HepG2 (cell line): ENCODE data around the gene BID. TPM values are rescaled to one million over a fixed set of nuclear protein-coding genes. Genes with fewer than 3 reads are reported as not detected.

Experiments
- ATAC-seq: fragments of 200-7000 bp; cut with Tn5 transposase; 3 replicates; pipeline ENCODE4 v1.9.1; 2020; ENCODE audit warnings: mild to moderate bottlenecking, moderate library complexity
- BruUV-seq: library from RNA; stranded (reverse); fragments of 400-500 nt; replicated peaks from 2 replicates; lab custom pipeline; 2021; lab: Mats Ljungman, UMichigan
- CTCF ChIA-PET: fragments of 300-600 bp; formaldehyde crosslinking; extraction: SDS; loops from one replicate; lab custom pipeline; 2021; ENCODE audit warnings: low total read pairs, inconsistent platforms, low intra/inter-chr PET ratio; lab: Yijun Ruan, JAX
- POLR2A ChIA-PET: fragments of 350-600 bp; sonication (Branson Sonifier 250); formaldehyde crosslinking; loops from one replicate; lab custom pipeline; 2020; ENCODE audit warnings: antibody characterized with exemption, inconsistent platforms; lab: Yijun Ruan, JAX
- DNase-seq: peaks from one replicate; pipeline ENCODE4 v3.0.0-alpha.2; 2015; ENCODE audit warnings: low spot score
- FAIRE-seq: peaks from 3 replicates; lab custom pipeline; 2011; peaks lifted over from hg19 to GRCh38; lab: Jason Lieb, UNC
- H2AFZ ChIP-seq: one replicate; pipeline ENCODE4 v1.6.1; 2011; ENCODE audit warnings: low read length, inconsistent platforms
- H3K27ac ChIP-seq: fragments of 300-600 bp; 3 replicates; pipeline ENCODE4 v1.8.0; 2011; ENCODE audit warnings: mixed run types, mild to moderate bottlenecking, mixed read lengths, low read length, inconsistent platforms; ENCODE audit not compliant: insufficient read depth; ENCODE audit errors: extremely low read length
- H3K27me3 ChIP-seq, 2 experiments: fragments of 200-600 bp in 1 of 2; 2 replicates in 1 of 2; 3 replicates in 1 of 2; pipeline versions ENCODE4 v1.6.0 to v1.8.0; 2011; ENCODE audit warnings: low read length in 2 of 2, mild to moderate bottlenecking in 2 of 2, moderate library complexity in 2 of 2, inconsistent platforms in 1 of 2; ENCODE audit not compliant: insufficient read depth in 2 of 2, control insufficient read depth in 1 of 2
- H3K36me3 ChIP-seq, 2 experiments: fragments of 200-600 bp in 1 of 2; replicated peaks in 1 of 2; 2 replicates in 1 of 2; 3 replicates in 1 of 2; pipeline versions ENCODE4 v1.5.1 to v1.8.0; 2011; ENCODE audit warnings: low read length in 2 of 2, inconsistent platforms in 1 of 2; ENCODE audit not compliant: insufficient read depth in 2 of 2, control insufficient read depth in 1 of 2
- H3K4me1 ChIP-seq: 2 replicates; pipeline ENCODE4 v1.5.1; 2012; ENCODE audit warnings: low read length, inconsistent platforms; ENCODE audit not compliant: insufficient read depth
- H3K4me2 ChIP-seq: 2 replicates; pipeline ENCODE4 v1.6.0; 2011; ENCODE audit warnings: low read depth, low read length, inconsistent platforms
- H3K4me3 ChIP-seq, 3 experiments: fragments of 200-600 bp in 1 of 3; sonication (generic), shearing (Covaris generic) in 1 of 3; replicated peaks in 1 of 3; 2 replicates each; pipeline ENCODE4 v1.5.1; 2011 to 2016; ENCODE audit warnings: low read length in 3 of 3, inconsistent platforms in 2 of 3, low read depth in 2 of 3, mild to moderate bottlenecking in 2 of 3, control low read depth in 1 of 3, mixed read lengths in 1 of 3; ENCODE audit not compliant: insufficient read depth in 1 of 3
- H3K79me2 ChIP-seq: one replicate; pipeline ENCODE4 v1.6.1; 2011; ENCODE audit warnings: low read length, inconsistent platforms; ENCODE audit not compliant: insufficient read depth
- H3K9ac ChIP-seq: 2 replicates; pipeline ENCODE4 v1.6.0; 2011; ENCODE audit warnings: mild to moderate bottlenecking, low read depth, low read length, inconsistent platforms; ENCODE audit not compliant: insufficient read depth
- H3K9me3 ChIP-seq: 2 replicates; pipeline ENCODE4 v1.5.1; 2012; ENCODE audit warnings: mild to moderate bottlenecking, low read length
- H4K20me1 ChIP-seq: 2 replicates; pipeline ENCODE4 v1.6.0; 2011; ENCODE audit warnings: inconsistent platforms, mild to moderate bottlenecking, low read length, moderate library complexity; ENCODE audit not compliant: insufficient read depth
- ADNP ChIP-seq: sonication (generic); formaldehyde crosslinking; IDR thresholded peaks from 2 replicates; pipeline ENCODE4 v1.4.0; 2020; ENCODE audit warnings: missing genetic modification reagents
- RBM22 ChIP-seq: fragments of 200-400 bp; formaldehyde crosslinking; optimal IDR thresholded peaks from 2 replicates; pipeline ENCODE3; 2017; ENCODE audit warnings: mild to moderate bottlenecking, low read length, moderate library complexity
- SPEN ChIP-seq: sonication (generic); formaldehyde crosslinking; IDR thresholded peaks from 2 replicates; pipeline ENCODE4 v1.5.1; 2020; ENCODE audit warnings: low read depth, mild to moderate bottlenecking, missing genetic modification reagents
- TBX2 ChIP-seq: sonication (generic); formaldehyde crosslinking; IDR thresholded peaks from 2 replicates; pipeline ENCODE4 v1.5.0; 2020; ENCODE audit warnings: missing genetic modification reagents, mild to moderate bottlenecking, borderline replicate concordance
- WIZ ChIP-seq: sonication (generic); formaldehyde crosslinking; IDR thresholded peaks from 2 replicates; pipeline ENCODE4 v1.5.1; 2020; ENCODE audit warnings: mild to moderate bottlenecking, missing genetic modification reagents
- YY1 ChIP-seq: IDR thresholded peaks from 2 replicates; pipeline ENCODE4 v1.6.1; 2011; ENCODE audit warnings: low read length, low read depth, moderate library complexity, mild to moderate bottlenecking; ENCODE audit not compliant: insufficient read depth, insufficient replicate concordance
- ZMYM2 ChIP-seq: sonication (generic); formaldehyde crosslinking; IDR thresholded peaks from 2 replicates; pipeline ENCODE4 v1.8.0; 2022; ENCODE audit warnings: mild to moderate bottlenecking, missing genetic modification reagents
- ZNF205 ChIP-seq: IDR thresholded peaks from 2 replicates; pipeline ENCODE4 v1.6.1; 2018; ENCODE audit warnings: missing biosample characterization, missing genetic modification reagents
- ZNF567 ChIP-seq: sonication (generic); formaldehyde crosslinking; IDR thresholded peaks from 2 replicates; pipeline ENCODE4 v1.8.1; 2023; ENCODE audit warnings: mild to moderate bottlenecking, missing genetic modification reagents, borderline replicate concordance
- ZNF670 ChIP-seq: sonication (generic); formaldehyde crosslinking; IDR thresholded peaks from 2 replicates; pipeline ENCODE4 v1.8.0; 2022; ENCODE audit warnings: mild to moderate bottlenecking, missing genetic modification reagents, borderline replicate concordance
- WGBS: methylation state at CpG from one replicate; pipeline ENCODE4 v1.1.6; 2017; ENCODE audit warnings: low lambda C conversion rate; 5-methylcytosine and 5-hydroxymethylcytosine counted together
- in situ Hi-C: cut with HindIII; loops from 2 replicates; pipeline ENCODE4 v1.10.0; 2017; ENCODE audit warnings: low pct_unique_long_range_greater_than_20kb; ENCODE audit not compliant: extremely low pct_ligation_motif_present
- intact Hi-C: fragments of 100-400 bp; cut with micrococcal nuclease; formaldehyde crosslinking; loops from one replicate; pipeline ENCODE4 v1.10.0; 2022; ENCODE audit not compliant: unreplicated experiment
- polyA plus RNA-seq, 8 experiments: library from polyadenylated mRNA; depleted of rRNA in 3 of 8; stranded (reverse) in 7 of 8; unstranded in 1 of 8; fragments of >200 nt; fragmentation: Illumina TruSeq in 4 of 8; extraction: Trizol in 4 of 8; gene quantifications; 2 replicates each; pipeline versions ENCODE4 v1.2.1 to v1.2.3, GENCODE V29; 2011 to 2016; ENCODE audit warnings: low read depth in 4 of 8, missing spikeins in 1 of 8, mixed read lengths in 1 of 8; ENCODE audit not compliant: insufficient read depth in 1 of 8
- total RNA-seq, 5 experiments: library from RNA; depleted of rRNA; stranded (reverse); fragments of >200 nt; fragmentation: Illumina TruSeq; extraction: Trizol; gene quantifications; 2 replicates each; pipeline ENCODE4 v1.2.3, GENCODE V29; 2016; ENCODE audit warnings: low read depth in 1 of 5
- TF ChIP-seq, protein P1 (sequence below): sonication (generic); formaldehyde crosslinking; IDR thresholded peaks from 2 replicates; pipeline ENCODE4 v1.4.0; 2020; ENCODE audit warnings: missing genetic modification reagents
- TF ChIP-seq, protein P2 (sequence below): sonication (generic); formaldehyde crosslinking; IDR thresholded peaks from 2 replicates; pipeline ENCODE4 v1.4.0; 2020; ENCODE audit warnings: missing genetic modification reagents
- TF ChIP-seq, protein P3 (sequence below): sonication (generic); formaldehyde crosslinking; IDR thresholded peaks from 2 replicates; pipeline ENCODE4 v1.8.0; 2022; ENCODE audit warnings: mild to moderate bottlenecking, missing genetic modification reagents

BID gene
- total and polyA plus RNA-seq, 2 of the 13 experiments (the other 11 are each of a cell fraction or from before 2014, with no cell fraction given), result 35.3 to 51.7 TPM

DNA sequence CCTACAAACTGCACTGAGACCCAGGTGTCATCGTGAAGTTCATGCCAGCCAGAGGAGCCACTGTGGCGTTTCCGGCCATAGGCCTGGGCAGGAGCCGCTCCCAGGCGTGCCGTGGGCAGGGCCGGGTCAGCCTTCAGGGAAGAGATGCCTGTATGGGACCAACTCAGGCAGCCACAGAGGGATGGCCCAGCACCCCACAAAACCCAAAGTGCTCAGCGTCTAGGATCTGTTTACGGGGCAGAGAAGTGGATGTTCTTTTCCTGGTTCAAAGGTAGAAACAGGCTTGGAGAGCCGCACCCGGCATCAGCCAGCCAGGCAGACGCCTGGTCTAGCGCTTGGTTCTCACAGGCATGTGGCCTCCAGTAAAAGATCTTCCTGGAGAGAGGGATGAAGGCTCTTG, 8.4 kb upstream of the BID start:
- WGBS, result 92% methylated on average over 12 of the region's 13 CpGs
- CTCF ChIA-PET, result interaction anchor here (1.0 kb wide), 1 partner anchor 29 kb away, joined by 3 read pairs; no protein-coding TSS in a partner anchor
- no peak for ATAC-seq

More for the DNA sequence above, 8.4 kb upstream of the BID start:
- DNase-seq (no peak), FAIRE-seq (no peak)
- Histone ChIP-seq H3K4me1 (peaks cover 84% of the 10 kb centered on the region), H3K9me3 (no peaks in the 10 kb centered on the region), H3K27me3 (no peaks in the 10 kb centered on the region), H2AFZ (no peak overlapping the region), H3K36me3 (no peaks in the 10 kb centered on the region), H3K27ac (no peak overlapping the region), H3K9ac (no peak overlapping the region), H3K79me2 (peaks cover under 1% of the 10 kb centered on the region), H4K20me1 (no peaks in the 10 kb centered on the region), H3K4me2 (no peak overlapping the region), H3K4me3 (no peak overlapping the region)
- in situ Hi-C loops (loop anchor here (5.0 kb wide), 1 partner anchor 40 kb away; no protein-coding TSS in a partner anchor), intact Hi-C loops (no loop called here)
- no TSS peak for BruUV-seq
- TF ChIP-seq RBM22, result no peak
- no peak for TF ChIP-seq ADNP (CRISPR knock-in tag)
- no peak for TF ChIP-seq ZNF670 (CRISPR knock-in tag)
- TF ChIP-seq, protein P1, sequence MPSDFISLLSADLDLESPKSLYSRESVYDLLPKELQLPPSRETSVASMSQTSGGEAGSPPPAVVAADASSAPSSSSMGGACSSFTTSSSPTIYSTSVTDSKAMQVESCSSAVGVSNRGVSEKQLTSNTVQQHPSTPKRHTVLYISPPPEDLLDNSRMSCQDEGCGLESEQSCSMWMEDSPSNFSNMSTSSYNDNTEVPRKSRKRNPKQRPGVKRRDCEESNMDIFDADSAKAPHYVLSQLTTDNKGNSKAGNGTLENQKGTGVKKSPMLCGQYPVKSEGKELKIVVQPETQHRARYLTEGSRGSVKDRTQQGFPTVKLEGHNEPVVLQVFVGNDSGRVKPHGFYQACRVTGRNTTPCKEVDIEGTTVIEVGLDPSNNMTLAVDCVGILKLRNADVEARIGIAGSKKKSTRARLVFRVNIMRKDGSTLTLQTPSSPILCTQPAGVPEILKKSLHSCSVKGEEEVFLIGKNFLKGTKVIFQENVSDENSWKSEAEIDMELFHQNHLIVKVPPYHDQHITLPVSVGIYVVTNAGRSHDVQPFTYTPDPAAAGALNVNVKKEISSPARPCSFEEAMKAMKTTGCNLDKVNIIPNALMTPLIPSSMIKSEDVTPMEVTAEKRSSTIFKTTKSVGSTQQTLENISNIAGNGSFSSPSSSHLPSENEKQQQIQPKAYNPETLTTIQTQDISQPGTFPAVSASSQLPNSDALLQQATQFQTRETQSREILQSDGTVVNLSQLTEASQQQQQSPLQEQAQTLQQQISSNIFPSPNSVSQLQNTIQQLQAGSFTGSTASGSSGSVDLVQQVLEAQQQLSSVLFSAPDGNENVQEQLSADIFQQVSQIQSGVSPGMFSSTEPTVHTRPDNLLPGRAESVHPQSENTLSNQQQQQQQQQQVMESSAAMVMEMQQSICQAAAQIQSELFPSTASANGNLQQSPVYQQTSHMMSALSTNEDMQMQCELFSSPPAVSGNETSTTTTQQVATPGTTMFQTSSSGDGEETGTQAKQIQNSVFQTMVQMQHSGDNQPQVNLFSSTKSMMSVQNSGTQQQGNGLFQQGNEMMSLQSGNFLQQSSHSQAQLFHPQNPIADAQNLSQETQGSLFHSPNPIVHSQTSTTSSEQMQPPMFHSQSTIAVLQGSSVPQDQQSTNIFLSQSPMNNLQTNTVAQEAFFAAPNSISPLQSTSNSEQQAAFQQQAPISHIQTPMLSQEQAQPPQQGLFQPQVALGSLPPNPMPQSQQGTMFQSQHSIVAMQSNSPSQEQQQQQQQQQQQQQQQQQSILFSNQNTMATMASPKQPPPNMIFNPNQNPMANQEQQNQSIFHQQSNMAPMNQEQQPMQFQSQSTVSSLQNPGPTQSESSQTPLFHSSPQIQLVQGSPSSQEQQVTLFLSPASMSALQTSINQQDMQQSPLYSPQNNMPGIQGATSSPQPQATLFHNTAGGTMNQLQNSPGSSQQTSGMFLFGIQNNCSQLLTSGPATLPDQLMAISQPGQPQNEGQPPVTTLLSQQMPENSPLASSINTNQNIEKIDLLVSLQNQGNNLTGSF (CRISPR knock-in tag), result no peak
- TF ChIP-seq YY1, result no peak
- no peak for TF ChIP-seq ZMYM2
- TF ChIP-seq WIZ (CRISPR knock-in tag), result no peak
- TF ChIP-seq ZNF567 (CRISPR knock-in tag), result no peak
- no peak for TF ChIP-seq TBX2 (CRISPR knock-in tag)
- TF ChIP-seq, protein P2, sequence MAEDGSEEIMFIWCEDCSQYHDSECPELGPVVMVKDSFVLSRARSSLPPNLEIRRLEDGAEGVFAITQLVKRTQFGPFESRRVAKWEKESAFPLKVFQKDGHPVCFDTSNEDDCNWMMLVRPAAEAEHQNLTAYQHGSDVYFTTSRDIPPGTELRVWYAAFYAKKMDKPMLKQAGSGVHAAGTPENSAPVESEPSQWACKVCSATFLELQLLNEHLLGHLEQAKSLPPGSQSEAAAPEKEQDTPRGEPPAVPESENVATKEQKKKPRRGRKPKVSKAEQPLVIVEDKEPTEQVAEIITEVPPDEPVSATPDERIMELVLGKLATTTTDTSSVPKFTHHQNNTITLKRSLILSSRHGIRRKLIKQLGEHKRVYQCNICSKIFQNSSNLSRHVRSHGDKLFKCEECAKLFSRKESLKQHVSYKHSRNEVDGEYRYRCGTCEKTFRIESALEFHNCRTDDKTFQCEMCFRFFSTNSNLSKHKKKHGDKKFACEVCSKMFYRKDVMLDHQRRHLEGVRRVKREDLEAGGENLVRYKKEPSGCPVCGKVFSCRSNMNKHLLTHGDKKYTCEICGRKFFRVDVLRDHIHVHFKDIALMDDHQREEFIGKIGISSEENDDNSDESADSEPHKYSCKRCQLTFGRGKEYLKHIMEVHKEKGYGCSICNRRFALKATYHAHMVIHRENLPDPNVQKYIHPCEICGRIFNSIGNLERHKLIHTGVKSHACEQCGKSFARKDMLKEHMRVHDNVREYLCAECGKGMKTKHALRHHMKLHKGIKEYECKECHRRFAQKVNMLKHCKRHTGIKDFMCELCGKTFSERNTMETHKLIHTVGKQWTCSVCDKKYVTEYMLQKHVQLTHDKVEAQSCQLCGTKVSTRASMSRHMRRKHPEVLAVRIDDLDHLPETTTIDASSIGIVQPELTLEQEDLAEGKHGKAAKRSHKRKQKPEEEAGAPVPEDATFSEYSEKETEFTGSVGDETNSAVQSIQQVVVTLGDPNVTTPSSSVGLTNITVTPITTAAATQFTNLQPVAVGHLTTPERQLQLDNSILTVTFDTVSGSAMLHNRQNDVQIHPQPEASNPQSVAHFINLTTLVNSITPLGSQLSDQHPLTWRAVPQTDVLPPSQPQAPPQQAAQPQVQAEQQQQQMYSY, result no peak
- TF ChIP-seq ZNF205, result no peak
- TF ChIP-seq SPEN, result no peak
- TF ChIP-seq, protein P3, sequence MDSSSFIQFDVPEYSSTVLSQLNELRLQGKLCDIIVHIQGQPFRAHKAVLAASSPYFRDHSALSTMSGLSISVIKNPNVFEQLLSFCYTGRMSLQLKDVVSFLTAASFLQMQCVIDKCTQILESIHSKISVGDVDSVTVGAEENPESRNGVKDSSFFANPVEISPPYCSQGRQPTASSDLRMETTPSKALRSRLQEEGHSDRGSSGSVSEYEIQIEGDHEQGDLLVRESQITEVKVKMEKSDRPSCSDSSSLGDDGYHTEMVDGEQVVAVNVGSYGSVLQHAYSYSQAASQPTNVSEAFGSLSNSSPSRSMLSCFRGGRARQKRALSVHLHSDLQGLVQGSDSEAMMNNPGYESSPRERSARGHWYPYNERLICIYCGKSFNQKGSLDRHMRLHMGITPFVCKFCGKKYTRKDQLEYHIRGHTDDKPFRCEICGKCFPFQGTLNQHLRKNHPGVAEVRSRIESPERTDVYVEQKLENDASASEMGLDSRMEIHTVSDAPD (CRISPR knock-in tag), result no peak
- POLR2A ChIA-PET, result interaction anchor here (1.8 kb wide), 2 partner anchors 10 to 22 kb away, joined by 8 to 12 read pairs; no protein-coding TSS in a partner anchor
